Suprapubic skin (tissue), 4 donors: ENCODE data around the gene SH3GL1. TPM values are rescaled to one million over a fixed set of nuclear protein-coding genes. Genes with fewer than 3 reads are reported as not detected.

Source experiments
- DNase-seq, 2 donors: peaks; one replicate each; pipeline ENCODE4 v3.0.0-alpha.2; 2019; ENCODE audit warnings: low spot score in 2 of 2
- H3K27ac ChIP-seq: fragments of 200-600 bp; sonication (generic); one replicate; pipeline ENCODE4 v1.5.1; 2019
- H3K27me3 ChIP-seq: fragments of 200-600 bp; sonication (generic); one replicate; pipeline ENCODE4 v1.5.1; 2019
- H3K36me3 ChIP-seq: fragments of 200-600 bp; sonication (generic); one replicate; pipeline ENCODE4 v1.5.1; 2019
- H3K4me1 ChIP-seq: fragments of 200-600 bp; sonication (generic); one replicate; pipeline ENCODE4 v1.5.1; 2019
- H3K4me3 ChIP-seq: fragments of 200-600 bp; sonication (generic); one replicate; pipeline ENCODE4 v1.5.1; 2019; ENCODE audit warnings: mild to moderate bottlenecking
- H3K9me3 ChIP-seq: fragments of 200-600 bp; sonication (generic); one replicate; pipeline ENCODE4 v1.5.1; 2019
- CTCF ChIP-seq, 2 donors: fragments of 200-600 bp in 1 of 2; fragments of 450-650 bp in 1 of 2; sonication (generic) in 1 of 2; IDR thresholded peaks; one replicate each; pipeline ENCODE4 v1.5.1; 2016 to 2019; ENCODE audit warnings: antibody characterized with exemption in 2 of 2, mild to moderate bottlenecking in 1 of 2, moderate library complexity in 1 of 2
- EP300 ChIP-seq: sonication (generic); formaldehyde crosslinking; IDR thresholded peaks from one replicate; pipeline ENCODE4 v1.6.1; 2017; ENCODE audit warnings: antibody characterized with exemption
- POLR2A ChIP-seq, 2 donors: fragments of 450-650 bp; IDR thresholded peaks; one replicate each; pipeline ENCODE4 v1.6.1; 2017; ENCODE audit warnings: antibody characterized with exemption in 2 of 2, mild to moderate bottlenecking in 2 of 2, moderate library complexity in 2 of 2
- POLR2AphosphoS5 ChIP-seq, 3 donors: sonication (generic); formaldehyde crosslinking; IDR thresholded peaks; one replicate each; pipeline ENCODE4 v1.6.1; 2017; ENCODE audit warnings: antibody characterized with exemption in 3 of 3
- WGBS: methylation state at CpG from one replicate; pipeline ENCODE4 v1.1.5; 2018; 5-methylcytosine and 5-hydroxymethylcytosine counted together
- total RNA-seq, 4 donors: library from RNA; depleted of rRNA; stranded (reverse); fragments of >200 nt; gene quantifications; one replicate each; pipeline ENCODE4 v1.1.0, GENCODE V29; 2016

SH3GL1 gene
- total RNA-seq, 4 donors from 2014 or later = 67.0 to 103 (median 81.0) TPM

DNA sequence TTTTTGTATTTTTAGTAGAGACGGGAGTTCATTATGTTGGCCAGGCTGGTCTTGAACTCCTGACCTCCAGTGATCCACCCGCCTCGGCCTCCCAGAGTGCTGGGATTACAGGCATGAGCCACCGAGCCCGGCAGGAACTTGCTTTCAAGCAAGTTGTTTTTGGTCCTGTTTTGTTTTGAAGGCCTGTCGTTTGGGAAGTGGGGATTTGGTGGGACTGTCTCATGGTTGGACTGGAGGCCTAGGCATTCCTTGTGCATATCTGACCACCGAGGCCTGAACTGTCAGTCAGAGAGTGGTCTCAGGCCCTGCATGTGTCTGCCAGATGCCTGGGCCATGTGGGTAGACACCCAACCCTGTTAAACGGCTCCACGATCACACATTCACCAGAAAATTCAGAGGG, 30.9 kb upstream of the SH3GL1 start:
- Histone ChIP-seq H3K36me3 (peaks cover 64% of the 10 kb centered on the region), H3K4me1 (no peaks in the 10 kb centered on the region), H3K27ac (no peak overlapping the region), H3K4me3 (no peak overlapping the region), H3K9me3 (no peaks in the 10 kb centered on the region), H3K27me3 (no peaks in the 10 kb centered on the region)
- DNase-seq = no peak
- WGBS = 81% methylated on average over 8 of the region's 9 CpGs
- TF ChIP-seq POLR2AphosphoS5 (IDR thresholded peaks at IDR 0.05) (no peak), POLR2A (IDR thresholded peaks at IDR 0.05) (no peak), EP300 (no peak), CTCF (IDR thresholded peaks at IDR 0.05) (no peak)

- DNase-seq = no peak
- Histone ChIP-seq H3K36me3 (peaks cover 64% of the 10 kb centered on the region), H3K4me1 (no peaks in the 10 kb centered on the region), H3K4me3 (no peak overlapping the region), H3K9me3 (no peaks in the 10 kb centered on the region), H3K27me3 (no peaks in the 10 kb centered on the region), H3K27ac (no peak overlapping the region)
- TF ChIP-seq POLR2AphosphoS5 (IDR thresholded peaks at IDR 0.05) (no peak), POLR2A (IDR thresholded peaks at IDR 0.05) (no peak), CTCF (IDR thresholded peaks at IDR 0.05) (no peak), EP300 (no peak)
- 89% methylated on average over 12 of the region's 12 CpGs for WGBS
These were observed 30.4 kb upstream of the SH3GL1 start for GRCh38 chr19:4430760-4431159.

GRCh38 chr19:4429771-4430171, 29.4 kb upstream of the SH3GL1 start:
- Histone ChIP-seq H3K27me3 (no peaks in the 10 kb centered on the region), H3K4me1 (no peaks in the 10 kb centered on the region), H3K27ac (no peak overlapping the region), H3K4me3 (no peak overlapping the region), H3K36me3 (peaks cover 71% of the 10 kb centered on the region), H3K9me3 (no peaks in the 10 kb centered on the region)
- no peak for DNase-seq
- no peak for TF ChIP-seq POLR2A (IDR thresholded peaks at IDR 0.05)
- no peak for TF ChIP-seq CTCF (IDR thresholded peaks at IDR 0.05)
- TF ChIP-seq EP300 = no peak
- TF ChIP-seq POLR2AphosphoS5 (IDR thresholded peaks at IDR 0.05) = no peak
- WGBS = 85% methylated on average over 9 of the region's 12 CpGs

DNA sequence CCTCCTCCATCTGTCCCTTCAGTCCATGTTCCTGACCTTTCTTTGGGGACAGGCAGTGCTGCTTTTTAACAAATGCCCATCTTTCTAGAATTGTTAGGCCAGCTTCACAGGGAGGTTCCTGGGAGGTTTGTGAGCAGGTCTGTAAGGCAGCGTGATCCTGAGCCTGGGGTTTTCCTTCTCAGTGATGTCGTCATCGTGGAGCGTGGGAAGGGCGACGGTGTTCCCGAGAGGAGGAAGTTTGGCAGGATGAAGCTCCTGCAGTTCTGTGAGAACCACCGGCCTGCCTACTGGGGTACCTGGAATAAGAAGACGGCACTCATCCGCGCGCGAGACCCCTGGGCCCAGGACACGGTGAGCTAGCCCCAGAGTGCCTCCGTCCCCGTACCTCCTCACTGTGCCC, 28.9 kb upstream of the SH3GL1 start:
- Histone ChIP-seq H3K4me1 (no peaks in the 10 kb centered on the region), H3K27ac (no peak overlapping the region), H3K36me3 (peaks cover 71% of the 10 kb centered on the region), H3K27me3 (no peaks in the 10 kb centered on the region), H3K4me3 (no peak overlapping the region), H3K9me3 (no peaks in the 10 kb centered on the region)
- no peak for DNase-seq
- TF ChIP-seq POLR2A (IDR thresholded peaks at IDR 0.05) (no peak), EP300 (no peak), POLR2AphosphoS5 (IDR thresholded peaks at IDR 0.05) (no peak), CTCF (IDR thresholded peaks at IDR 0.05) (no peak)
- 91% methylated on average over 16 of the region's 16 CpGs for WGBS

DNA sequence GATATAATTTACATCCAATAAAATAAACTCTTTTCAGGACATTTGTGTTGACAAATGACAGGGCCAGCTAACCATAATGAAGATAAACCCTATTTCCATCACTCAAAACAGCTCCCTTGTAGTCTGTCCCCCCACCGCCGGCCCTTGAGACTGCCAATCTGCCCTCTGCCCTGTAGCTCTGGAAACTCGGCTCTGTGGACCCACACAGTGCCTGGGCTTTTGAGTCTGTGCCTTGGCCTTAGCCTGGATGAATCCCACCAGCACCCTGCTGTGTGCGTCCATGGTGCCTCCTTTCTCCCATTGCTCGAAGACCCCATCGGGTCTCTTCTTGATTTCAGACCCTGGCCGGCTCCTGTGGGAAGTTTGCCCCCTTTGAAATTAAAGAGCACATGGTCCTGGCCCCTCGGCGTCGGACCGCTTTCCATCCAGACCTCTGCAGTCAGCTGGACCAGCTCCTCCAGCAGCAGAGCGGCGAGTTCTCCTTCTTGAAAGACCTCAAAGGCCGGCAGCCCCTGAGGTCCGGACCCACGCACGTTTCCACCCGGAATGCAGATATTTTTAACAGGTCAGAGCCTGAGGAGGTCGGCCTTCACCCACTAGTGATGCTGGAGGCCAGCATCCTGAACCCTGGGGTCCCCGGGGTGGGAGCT, 28.1 kb upstream of the SH3GL1 start:
- no peak for DNase-seq
- H3K9me3 ChIP-seq = no peaks in the 10 kb centered on the region
- no peak overlapping the region for H3K27ac ChIP-seq
- TF ChIP-seq CTCF (IDR thresholded peaks at IDR 0.05) = no peak
- no peak for TF ChIP-seq POLR2A (IDR thresholded peaks at IDR 0.05)
- no peak for TF ChIP-seq POLR2AphosphoS5 (IDR thresholded peaks at IDR 0.05)
- no peak for TF ChIP-seq EP300
- peaks cover 71% of the 10 kb centered on the region for H3K36me3 ChIP-seq
- no peaks in the 10 kb centered on the region for H3K4me1 ChIP-seq
- H3K4me3 ChIP-seq = no peak overlapping the region
- H3K27me3 ChIP-seq = no peaks in the 10 kb centered on the region
- 91% methylated on average over 16 of the region's 20 CpGs for WGBS
